Type B pancreatic cell (in vitro differentiated cells): ENCODE measurements around the gene TEKT4. TPM values are rescaled to one million over a fixed set of nuclear protein-coding genes. Genes with fewer than 3 reads are reported as not detected.
"Not testable (repeated sequence)": the region's sequence is repeated elsewhere in the genome, so short reads cannot be mapped to it uniquely, and the experiment has no call there.

ENCODE experiments used
- DNase-seq: peaks from one replicate; pipeline ENCODE4 v3.0.0; 2021; ENCODE audit warnings: mixed read lengths; ENCODE audit not compliant: unreplicated experiment; ENCODE audit errors: extremely low spot score
- H3K27ac Mint-ChIP-seq: 2 replicates; pipeline ENCODE4 v1.8.0; 2021; ENCODE audit warnings: mild to moderate bottlenecking, mixed read lengths
- H3K27me3 Mint-ChIP-seq: 2 replicates; pipeline ENCODE4 v1.8.0; 2021; ENCODE audit warnings: mixed read lengths
- H3K36me3 Mint-ChIP-seq: 2 replicates; pipeline ENCODE4 v1.8.0; 2021; ENCODE audit warnings: mixed read lengths
- H3K4me1 Mint-ChIP-seq: one replicate; pipeline ENCODE4 v1.8.0; 2021; ENCODE audit warnings: mixed read lengths; ENCODE audit not compliant: unreplicated experiment
- H3K4me3 Mint-ChIP-seq: 2 replicates; pipeline ENCODE4 v1.8.0; 2021; ENCODE audit warnings: mild to moderate bottlenecking, mixed read lengths
- H3K9me3 Mint-ChIP-seq: 2 replicates; pipeline ENCODE4 v1.8.0; 2021; ENCODE audit warnings: mixed read lengths
- long read RNA-seq: library from polyadenylated mRNA; unstranded; transcript quantifications from one replicate; pipeline ENCODE4 v2.0.0, GENCODE V29; 2020
- total RNA-seq: library from RNA; stranded (reverse); gene quantifications from 2 replicates; pipeline ENCODE4 v1.2.1, GENCODE V29; 2021; ENCODE audit warnings: low replicate concordance
- TF ChIP-seq, protein P1 (sequence below): fragments of 200-600 bp; sonication (generic); conservative IDR thresholded peaks from 2 replicates; pipeline ENCODE4 v1.5.0; 2021; ENCODE audit warnings: antibody characterized with exemption, mild to moderate bottlenecking

TEKT4 gene, protein sequence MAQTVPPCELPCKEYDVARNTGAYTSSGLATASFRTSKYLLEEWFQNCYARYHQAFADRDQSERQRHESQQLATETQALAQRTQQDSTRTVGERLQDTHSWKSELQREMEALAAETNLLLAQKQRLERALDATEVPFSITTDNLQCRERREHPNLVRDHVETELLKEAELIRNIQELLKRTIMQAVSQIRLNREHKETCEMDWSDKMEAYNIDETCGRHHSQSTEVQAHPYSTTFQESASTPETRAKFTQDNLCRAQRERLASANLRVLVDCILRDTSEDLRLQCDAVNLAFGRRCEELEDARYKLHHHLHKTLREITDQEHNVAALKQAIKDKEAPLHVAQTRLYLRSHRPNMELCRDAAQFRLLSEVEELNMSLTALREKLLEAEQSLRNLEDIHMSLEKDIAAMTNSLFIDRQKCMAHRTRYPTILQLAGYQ
- total RNA-seq = 0.34 TPM in 1 of 2 replicates, not detected in the other
- long read RNA-seq = 0 reads

DNA sequence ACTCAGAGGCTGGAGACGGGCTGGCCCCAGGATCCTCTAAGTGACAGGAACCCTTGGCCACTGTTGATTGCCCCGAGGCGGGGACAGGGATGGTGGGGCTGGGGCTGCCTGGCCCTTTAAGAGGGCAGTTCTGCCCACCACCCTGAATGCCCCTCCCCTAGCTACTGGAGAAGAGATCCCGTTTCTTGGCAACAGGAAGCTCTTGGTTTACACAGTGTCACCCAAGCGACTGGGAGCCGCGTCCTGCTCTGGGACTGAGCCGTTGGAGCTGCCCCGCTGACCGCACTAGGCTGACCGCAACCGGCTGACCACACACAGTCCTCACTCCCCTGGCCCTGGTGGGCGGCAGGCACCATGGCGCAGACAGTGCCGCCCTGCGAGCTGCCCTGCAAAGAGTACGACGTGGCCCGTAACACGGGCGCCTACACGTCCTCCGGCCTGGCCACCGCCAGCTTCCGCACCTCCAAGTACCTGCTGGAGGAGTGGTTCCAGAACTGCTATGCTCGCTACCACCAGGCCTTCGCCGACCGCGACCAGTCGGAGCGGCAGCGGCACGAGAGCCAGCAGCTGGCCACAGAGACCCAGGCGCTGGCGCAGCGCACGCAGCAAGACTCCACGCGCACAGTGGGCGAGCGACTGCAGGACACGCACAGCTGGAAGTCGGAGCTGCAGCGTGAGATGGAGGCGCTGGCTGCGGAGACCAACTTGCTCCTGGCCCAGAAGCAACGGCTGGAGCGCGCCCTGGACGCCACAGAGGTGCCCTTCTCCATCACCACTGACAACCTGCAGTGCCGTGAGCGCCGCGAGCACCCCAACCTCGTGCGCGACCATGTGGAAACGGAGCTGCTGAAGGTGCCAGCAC, at the start of gene TEKT4:
TEKT4 (plus strand) TSS at position 205 of the 862 bp plus-strand sequence; CDS start at position 355, 150 bp downstream.
- Mint-ChIP-seq H3K27me3 (peaks cover 19% of the 10 kb centered on the region), H3K4me3 (peak within 1 kb of the TSS; percentile 45)
- TF ChIP-seq, protein P1, sequence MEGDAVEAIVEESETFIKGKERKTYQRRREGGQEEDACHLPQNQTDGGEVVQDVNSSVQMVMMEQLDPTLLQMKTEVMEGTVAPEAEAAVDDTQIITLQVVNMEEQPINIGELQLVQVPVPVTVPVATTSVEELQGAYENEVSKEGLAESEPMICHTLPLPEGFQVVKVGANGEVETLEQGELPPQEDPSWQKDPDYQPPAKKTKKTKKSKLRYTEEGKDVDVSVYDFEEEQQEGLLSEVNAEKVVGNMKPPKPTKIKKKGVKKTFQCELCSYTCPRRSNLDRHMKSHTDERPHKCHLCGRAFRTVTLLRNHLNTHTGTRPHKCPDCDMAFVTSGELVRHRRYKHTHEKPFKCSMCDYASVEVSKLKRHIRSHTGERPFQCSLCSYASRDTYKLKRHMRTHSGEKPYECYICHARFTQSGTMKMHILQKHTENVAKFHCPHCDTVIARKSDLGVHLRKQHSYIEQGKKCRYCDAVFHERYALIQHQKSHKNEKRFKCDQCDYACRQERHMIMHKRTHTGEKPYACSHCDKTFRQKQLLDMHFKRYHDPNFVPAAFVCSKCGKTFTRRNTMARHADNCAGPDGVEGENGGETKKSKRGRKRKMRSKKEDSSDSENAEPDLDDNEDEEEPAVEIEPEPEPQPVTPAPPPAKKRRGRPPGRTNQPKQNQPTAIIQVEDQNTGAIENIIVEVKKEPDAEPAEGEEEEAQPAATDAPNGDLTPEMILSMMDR = no peak

DNA sequence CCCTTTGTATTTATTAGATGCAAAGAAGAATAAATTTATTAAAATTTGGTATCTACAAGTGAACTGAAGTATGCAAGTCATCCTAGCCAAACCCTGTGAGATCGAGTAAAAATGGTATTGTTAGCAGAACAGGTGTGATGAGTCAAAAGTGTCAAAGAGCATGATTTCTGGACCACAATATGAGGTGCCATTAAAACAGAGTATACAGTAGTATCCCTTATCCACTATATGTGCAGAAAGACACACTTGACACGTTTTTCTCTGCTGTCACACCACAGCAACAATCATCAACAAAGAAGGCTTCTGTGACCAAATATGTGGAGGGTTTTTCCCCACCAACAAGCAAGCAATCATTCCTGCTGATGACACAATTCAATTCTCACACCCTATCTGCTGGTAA, 32.0 kb upstream of the TEKT4 start:
- not testable (repeated sequence) for H3K27me3 Mint-ChIP-seq, H3K27ac Mint-ChIP-seq, DNase-seq, H3K9me3 Mint-ChIP-seq, H3K36me3 Mint-ChIP-seq, H3K4me3 Mint-ChIP-seq, H3K4me1 Mint-ChIP-seq

More for the DNA sequence above, at the start of gene TEKT4:
- peak; percentile 66 for DNase-seq
- Mint-ChIP-seq H3K36me3 (no peaks in the 10 kb centered on the region), H3K27ac (no peak within 1 kb of the TSS), H3K4me1 (no peaks in the 10 kb centered on the region), H3K9me3 (no peaks in the 10 kb centered on the region)

DNA sequence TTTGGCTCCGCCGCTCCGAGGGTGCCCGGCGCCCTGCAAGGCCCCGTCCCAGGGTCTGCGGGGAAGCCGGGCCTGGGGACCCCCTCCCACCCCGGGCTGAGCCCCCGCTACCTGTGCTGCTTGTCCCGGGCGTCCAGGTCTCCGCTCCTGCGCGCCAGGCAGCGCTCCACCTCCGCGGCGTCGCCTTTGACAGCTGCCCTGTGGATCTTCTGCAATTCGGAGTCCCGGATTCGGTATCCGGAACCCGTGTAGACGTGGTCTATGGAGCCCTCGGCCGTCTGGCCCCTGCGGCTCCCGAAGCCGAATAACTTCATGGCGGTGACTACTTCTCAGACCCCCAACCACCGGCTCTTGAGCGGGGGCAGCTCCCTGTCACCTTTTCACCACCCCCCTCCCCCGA, 14.4 kb upstream of the TEKT4 start:
- not testable (repeated sequence) for H3K27ac Mint-ChIP-seq, H3K9me3 Mint-ChIP-seq, H3K4me1 Mint-ChIP-seq, H3K36me3 Mint-ChIP-seq, DNase-seq
- Mint-ChIP-seq H3K27me3 (peaks cover 33% of the 10 kb centered on the region), H3K4me3 (peak overlapping the region; percentile 83)

DNA sequence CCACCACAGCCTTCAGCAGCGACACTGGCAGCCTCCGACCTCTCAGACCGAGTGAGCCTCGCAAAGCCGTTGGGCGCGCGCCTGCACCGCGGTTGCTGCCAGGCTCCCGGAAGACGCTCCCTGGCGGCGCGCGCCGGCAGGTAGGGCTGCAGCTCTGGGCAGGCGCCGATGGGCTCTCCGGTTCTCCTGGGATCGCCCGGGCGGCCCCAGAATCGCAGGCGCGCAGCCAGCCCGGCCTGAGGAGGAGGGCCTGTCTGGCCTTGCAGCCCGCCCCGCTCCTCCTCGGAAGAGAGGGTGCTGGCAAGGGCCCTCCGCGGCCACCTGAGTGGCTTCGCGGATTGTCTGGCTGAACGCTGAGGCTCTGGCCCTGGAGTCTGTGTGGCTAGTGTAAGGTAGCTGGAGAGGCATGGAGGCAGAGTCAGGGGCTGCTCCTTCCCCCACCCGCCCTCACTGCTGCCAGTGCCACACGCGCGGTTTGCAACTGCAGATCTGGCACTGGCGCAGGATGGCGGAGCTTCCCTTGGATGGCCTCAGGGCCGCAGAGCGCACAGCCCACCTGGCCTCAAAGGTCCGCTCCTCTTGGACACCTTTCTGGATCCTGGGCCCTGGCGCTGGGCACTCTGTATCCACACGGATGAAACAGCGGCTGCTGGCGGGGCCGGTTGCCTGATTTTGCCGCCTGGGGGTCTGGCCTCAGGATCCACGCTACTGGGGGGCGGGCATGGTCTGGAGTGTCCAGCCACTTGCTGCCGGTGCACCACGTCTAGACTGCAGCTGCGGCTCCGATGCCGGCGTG, 13.7 kb upstream of the TEKT4 start:
- DNase-seq = peak; percentile 65
- H3K27ac Mint-ChIP-seq, H3K9me3 Mint-ChIP-seq, H3K4me1 Mint-ChIP-seq, H3K36me3 Mint-ChIP-seq: not testable (repeated sequence)
- Mint-ChIP-seq H3K4me3 (peak overlapping the region; percentile 83), H3K27me3 (peaks cover 41% of the 10 kb centered on the region)

DNA sequence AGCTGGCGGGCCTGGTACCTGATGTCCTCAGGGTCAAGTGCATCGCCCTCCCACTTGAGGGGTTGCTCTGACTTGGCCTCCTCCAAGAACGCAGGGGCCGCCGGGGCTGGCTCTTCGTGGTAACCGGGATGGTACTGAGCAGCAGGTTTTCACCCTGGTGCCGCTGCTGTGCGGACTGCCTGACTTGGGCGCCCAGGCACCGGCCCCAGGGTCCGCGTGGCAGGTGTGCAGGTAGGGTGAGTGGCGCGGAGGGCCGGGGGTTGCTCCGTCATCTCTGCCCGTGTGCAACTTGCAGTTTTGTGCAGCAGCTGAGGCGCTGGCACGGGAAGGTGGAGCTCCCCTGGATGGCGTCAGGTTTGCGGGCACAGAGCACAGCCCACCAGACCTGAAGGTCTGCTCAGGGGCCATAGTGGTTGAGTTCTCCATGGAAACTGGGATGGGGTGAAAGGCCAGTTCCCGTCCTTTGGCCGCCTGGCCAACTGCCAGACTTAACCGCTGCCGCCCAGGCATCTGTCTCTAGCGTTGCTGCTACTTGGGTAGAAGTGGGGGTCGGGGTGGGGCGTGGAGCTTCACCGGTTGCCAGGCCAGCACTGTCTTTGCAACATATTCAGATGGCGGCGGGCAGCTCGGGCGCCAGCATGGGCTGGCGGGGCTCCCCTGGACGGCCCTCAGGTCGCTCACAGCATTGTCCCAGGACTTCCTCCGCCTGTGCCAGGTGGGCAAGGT, 12.9 kb upstream of the TEKT4 start:
- H3K4me3 Mint-ChIP-seq, H3K36me3 Mint-ChIP-seq, H3K27ac Mint-ChIP-seq, H3K4me1 Mint-ChIP-seq, H3K9me3 Mint-ChIP-seq: not testable (repeated sequence)
- peaks cover 48% of the 10 kb centered on the region for H3K27me3 Mint-ChIP-seq
- DNase-seq = peak; percentile 60

DNA sequence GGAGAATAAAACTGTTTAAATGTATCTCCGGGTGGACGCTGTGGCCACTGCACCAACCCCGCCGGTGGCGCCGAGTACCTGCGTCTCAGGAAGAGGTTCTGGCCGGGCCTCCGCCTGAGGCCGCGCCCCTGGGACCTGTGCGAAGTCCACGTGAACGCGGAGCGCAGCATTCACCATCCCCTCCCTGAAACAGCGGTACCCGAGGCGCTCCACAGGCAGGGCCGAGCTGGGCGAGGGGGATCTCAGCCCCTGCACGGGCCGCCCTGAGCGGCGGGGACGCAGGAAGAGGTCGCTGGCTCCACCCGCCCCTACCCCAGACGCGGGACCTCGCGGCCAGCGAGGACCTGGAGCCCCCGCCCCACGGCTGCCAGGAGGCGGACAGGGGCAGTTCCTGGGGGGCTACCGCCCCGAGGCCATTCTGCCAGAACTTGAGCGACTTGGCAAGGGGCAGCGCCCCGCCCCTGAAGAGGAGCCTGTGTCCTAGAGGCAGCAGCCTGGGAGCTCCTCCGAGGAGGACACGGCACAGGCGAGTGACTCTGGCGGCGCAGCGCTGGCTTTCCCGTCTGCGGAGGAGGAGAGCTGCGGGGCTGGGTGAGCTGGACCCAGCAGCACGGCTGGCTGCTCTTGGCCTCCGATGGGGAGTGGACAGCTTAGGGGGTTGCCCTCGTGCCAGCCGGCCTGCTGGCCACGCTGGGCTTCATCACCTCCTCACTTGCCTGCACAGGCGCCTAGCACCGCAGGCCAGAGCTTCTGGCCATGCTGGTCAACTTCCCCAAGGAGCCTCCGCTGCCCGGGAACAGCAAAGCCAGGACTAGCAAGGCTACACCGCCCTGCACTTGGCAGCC, 9.7 kb upstream of the TEKT4 start:
- TF ChIP-seq, protein P1 = no peak
- no peaks in the 10 kb centered on the region for H3K9me3 Mint-ChIP-seq
- no peaks in the 10 kb centered on the region for H3K4me1 Mint-ChIP-seq
- H3K27me3 Mint-ChIP-seq = peaks cover 64% of the 10 kb centered on the region
- no peak overlapping the region for H3K27ac Mint-ChIP-seq
- no peaks in the 10 kb centered on the region for H3K36me3 Mint-ChIP-seq
- peak; percentile 64 for DNase-seq
- H3K4me3 Mint-ChIP-seq = no peak overlapping the region

DNA sequence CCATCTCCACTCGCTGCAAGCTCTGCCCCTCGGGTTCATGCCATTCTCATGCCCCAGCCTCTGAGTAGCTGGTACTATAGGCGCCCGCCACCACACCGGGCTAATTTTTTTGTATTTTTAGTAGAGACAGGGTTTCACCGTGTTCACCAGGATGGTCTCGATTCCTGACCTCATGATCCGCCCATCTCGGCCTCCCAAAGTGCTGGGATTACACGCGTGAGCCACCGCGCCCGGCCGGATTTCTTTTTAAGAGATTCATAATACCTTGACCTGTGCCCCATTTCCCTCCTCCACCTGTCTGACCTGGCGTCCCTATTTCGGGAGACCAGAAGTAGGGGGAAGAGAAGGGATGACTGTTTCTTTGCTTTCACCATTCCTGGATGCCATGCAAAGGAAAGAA, 8.3 kb upstream of the TEKT4 start:
- H3K27me3 Mint-ChIP-seq = peaks cover 69% of the 10 kb centered on the region
- not testable (repeated sequence) for H3K27ac Mint-ChIP-seq, H3K4me3 Mint-ChIP-seq, H3K9me3 Mint-ChIP-seq, H3K36me3 Mint-ChIP-seq, DNase-seq, H3K4me1 Mint-ChIP-seq
